Inflammatory macrophage (primary cell): Measurements from ENCODE around the gene IER5.

Experiments
- DNase-seq, 2 donors: peaks; one replicate each; pipeline ENCODE4 v3.0.0-alpha.2; 2020 to 2022

Gene IER5

DNA sequence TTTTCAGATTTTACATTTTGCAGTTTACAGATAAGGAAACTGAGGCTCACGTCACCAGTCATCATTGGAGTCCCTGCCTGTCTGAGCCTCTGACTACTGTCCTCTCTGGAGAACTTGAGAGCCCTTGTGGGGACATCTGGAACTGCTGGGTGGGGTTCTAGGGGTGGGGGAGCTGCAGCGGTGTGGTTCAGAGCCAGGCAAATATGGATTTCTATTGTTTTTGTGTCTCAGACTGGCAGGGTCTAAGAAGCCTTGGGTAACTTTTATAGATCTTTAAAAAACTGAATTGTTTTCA lies 46.9 kb downstream of the IER5 start:
- peak; percentile 26 to 40 for DNase-seq

DNA sequence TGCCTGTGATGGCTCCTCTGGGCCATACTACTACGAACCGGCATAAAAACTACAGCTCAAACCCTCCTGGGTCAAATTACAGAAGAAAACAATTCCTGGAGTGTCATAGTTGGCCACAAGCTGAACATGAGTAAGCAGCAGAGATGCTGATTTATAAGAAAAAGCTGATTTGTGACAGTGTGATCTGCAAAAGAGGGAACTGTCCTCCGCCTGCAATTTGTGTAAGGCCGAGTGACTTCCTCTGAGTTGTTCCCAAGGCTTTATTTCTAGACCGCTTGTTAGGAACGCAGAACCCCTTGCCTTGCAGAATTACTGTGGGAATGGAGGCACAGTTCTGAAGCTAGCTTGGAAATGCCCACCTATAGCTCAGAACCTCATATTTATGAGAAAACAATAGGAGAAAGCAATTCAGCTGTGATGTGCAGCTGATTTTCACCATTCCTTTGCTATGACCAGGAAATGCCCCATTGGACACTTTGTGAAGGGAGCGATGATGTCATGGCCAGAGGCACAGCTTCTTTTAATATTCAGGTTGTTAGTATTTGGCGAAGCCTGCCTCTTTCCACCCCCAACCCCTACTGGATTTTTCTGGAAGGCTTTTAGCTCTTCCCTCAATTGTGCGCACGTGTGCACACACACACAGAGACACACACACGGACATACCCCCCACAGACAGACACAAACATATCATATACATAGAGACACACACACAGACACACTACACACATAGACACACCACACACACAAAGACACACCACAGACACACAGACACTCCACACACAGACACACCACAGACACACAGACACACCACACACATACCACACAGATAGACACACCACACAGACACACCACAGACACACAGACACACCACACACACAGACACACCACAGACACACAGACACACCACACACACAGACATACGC lies 47.6 kb downstream of the IER5 start:
- peak; percentile 90 for DNase-seq

DNA sequence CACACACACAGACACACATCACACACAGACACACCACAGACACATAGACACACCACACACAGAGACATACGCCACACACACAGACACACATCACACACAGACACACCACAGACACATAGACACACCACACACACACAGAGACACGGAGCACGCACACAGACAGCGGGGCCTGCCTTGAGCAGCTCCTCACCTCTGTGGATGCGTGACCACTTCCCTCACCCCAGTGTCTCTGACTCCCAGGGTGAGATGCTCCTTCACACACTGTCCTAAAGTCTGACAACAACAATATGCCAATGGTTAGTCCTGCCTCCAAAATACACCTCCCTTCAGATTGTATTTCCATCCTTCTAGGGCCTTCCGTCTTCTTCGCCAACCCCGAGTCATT lies 48.2 kb downstream of the IER5 start:
- DNase-seq = no peak

DNA sequence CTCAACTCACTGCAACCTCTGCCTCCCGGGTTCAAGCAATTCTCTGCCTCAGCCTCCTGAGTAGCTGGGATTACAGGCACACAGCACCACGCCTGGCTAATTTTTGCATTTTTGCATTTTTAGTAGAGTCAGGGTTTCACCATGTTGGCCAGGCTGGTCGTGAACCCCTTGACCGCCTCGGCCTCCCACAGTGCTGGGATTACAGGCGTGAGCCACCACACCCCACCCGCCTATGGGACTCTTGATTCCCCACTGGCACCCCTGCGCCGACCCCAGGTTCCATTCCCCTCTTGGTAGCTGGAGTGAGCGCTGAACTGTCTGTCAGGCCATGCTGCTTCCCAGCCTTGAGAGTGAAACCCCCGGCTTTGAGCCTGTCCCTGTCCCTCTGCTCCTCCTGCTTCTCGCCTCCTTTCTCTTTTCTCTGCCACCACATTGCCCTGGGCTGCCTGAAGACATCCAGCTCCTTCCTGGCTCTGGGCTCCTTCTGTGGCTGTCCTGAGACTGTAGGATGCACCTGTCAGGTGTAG lies 48.8 kb downstream of the IER5 start:
- DNase-seq = no peak

DNA sequence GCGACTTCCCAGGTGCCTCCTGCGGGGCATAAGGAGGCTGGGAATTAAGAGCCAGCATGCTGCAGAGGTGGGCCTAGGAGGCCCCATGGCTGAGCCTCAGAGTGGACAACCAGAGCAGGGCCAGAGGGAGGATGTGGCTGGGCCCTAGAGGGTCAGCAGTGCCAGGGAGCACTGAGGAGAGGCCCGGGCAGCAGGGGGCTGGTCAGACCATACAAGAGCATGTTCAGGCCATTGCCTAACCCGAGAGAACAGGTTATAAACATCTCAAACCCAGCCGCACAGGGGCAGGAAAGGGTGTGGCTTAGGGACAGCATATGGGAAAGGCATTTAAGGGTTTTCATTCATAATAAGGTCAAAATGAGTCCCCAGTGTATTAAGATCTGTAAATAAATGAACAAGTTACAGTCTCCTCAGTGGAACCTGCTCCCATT lies 51.1 kb downstream of the IER5 start:
- DNase-seq = no peak

DNA sequence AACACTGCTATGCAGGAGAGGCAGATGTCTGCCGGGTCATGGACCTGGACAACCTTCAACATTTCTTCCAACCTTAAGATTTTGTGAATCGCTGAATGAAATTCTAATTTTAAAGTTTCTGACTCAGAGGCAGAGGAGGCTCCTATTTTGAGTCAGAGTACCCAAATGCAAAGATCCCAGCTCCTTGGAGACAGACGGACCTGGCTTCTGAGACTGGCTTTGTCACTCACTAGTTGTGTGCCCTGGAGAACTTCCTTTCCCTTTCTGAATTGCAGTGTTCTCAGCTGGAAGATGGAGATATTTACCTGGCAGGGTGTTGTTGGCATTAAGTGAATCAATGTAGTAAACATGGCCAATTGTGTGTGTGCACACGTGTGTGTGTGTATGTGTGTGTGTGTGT lies 51.9 kb downstream of the IER5 start:
- DNase-seq = no peak

DNA sequence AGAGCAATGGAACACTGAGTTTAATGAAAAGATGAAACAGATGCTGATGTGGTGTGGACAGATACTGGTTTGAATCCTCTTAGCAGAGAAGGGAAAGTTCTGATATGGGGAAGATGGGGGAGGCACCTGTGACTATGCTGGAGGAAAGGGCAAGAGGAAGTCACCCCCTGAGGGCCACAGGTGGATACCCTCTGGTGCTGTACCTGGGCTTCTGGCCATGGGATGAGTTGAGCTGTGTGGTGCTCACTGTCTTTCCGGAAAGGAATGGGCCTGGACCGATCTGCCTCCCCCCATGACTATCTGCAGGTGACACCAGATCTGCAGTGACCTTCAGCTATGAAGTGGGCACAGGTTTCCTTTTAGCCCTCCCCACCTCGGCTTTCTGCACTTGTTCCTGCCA lies 52.4 kb downstream of the IER5 start:
- no peak for DNase-seq

DNA sequence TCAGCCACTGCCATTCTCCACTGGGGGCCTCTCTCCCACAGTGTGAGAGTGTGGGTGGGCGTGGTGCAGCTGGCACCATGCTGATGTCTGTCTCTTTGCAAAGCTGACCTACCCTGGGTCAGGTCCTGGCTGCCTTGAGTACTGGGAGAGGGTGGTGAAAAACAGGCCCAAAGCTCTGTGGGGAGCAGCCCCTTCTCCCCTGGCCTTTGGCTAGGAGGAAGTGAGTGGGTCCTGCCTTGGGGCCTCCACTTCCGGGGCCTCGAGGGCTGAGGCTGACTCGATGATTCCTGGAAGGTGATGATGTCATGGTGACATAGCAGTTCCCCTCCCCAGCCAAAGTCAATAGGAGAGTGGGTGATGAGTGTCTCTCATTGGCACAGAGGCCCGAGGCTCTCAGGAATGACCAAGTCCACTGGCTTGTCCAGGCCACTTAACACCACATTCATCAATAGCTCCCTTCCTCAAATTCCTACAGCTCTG lies 53.0 kb downstream of the IER5 start:
- DNase-seq = peak; percentile 80 to 88
